HUES6 (cell line): ENCODE measurements around the gene APOL3.
"Not testable (repeated sequence)": the region's sequence is repeated elsewhere in the genome, so short reads cannot be mapped to it uniquely, and the experiment has no call there.

Source experiments
- H3K27ac ChIP-seq: 2 replicates; pipeline ENCODE4 v1.7.0; 2013; ENCODE audit warnings: low read depth, mild to moderate bottlenecking, low read length, inconsistent platforms
- H3K27me3 ChIP-seq: 2 replicates; pipeline ENCODE4 v1.6.1; 2013; ENCODE audit warnings: low read length; ENCODE audit not compliant: control insufficient read depth, insufficient read depth
- H3K36me3 ChIP-seq: 2 replicates; pipeline ENCODE4 v1.6.1; 2013; ENCODE audit warnings: low read length; ENCODE audit not compliant: control insufficient read depth, insufficient read depth
- H3K4me1 ChIP-seq: 2 replicates; pipeline ENCODE4 v1.6.1; 2013; ENCODE audit warnings: low read length; ENCODE audit not compliant: control insufficient read depth, insufficient read depth
- H3K4me3 ChIP-seq: 2 replicates; pipeline ENCODE4 v1.5.1; 2013; ENCODE audit warnings: low read depth, low read length
- H3K9ac ChIP-seq: one replicate; pipeline ENCODE4 v1.6.1; 2013; ENCODE audit warnings: mild to moderate bottlenecking, low read length
- H3K9me3 ChIP-seq: 2 replicates; pipeline ENCODE4 v1.6.1; 2013; ENCODE audit warnings: low read depth, low read length; ENCODE audit not compliant: control insufficient read depth, insufficient read depth

Gene APOL3

GRCh38 chr22:36160499-36160942 is at the start of gene APOL3:
TSS of gene APOL3 (minus strand) at chr22:36160755. CDS start at chr22:36149055, 11,700 bp downstream.
- no peak within 1 kb of the TSS for H3K9ac ChIP-seq
- H3K9me3 ChIP-seq, result no peaks in the 10 kb centered on the region
- peaks cover 27% of the 10 kb centered on the region for H3K4me1 ChIP-seq
- no peak within 1 kb of the TSS for H3K4me3 ChIP-seq
- no peak within 1 kb of the TSS for H3K27ac ChIP-seq
- no peaks in the 10 kb centered on the region for H3K27me3 ChIP-seq
- no peaks in the 10 kb centered on the region for H3K36me3 ChIP-seq

- Histone ChIP-seq H3K9me3 (peaks cover 28% of the 10 kb centered on the region), H3K4me3 (no peak overlapping the region), H3K27ac (no peak overlapping the region), H3K36me3 (no peaks in the 10 kb centered on the region), H3K9ac (no peak overlapping the region), H3K27me3 (no peaks in the 10 kb centered on the region; the same call in 1 of the 2 replicates), H3K4me1 (no peaks in the 10 kb centered on the region)
Measured at GRCh38 chr22:36210224-36210623, 49.7 kb upstream of the APOL3 start.

- not testable (repeated sequence) for H3K4me1 ChIP-seq, H3K27ac ChIP-seq, H3K27me3 ChIP-seq, H3K36me3 ChIP-seq, H3K9ac ChIP-seq, H3K4me3 ChIP-seq
- H3K9me3 ChIP-seq, result peaks cover 28% of the 10 kb centered on the region
Measured at GRCh38 chr22:36209488-36209908, 48.9 kb upstream of the APOL3 start.

- Histone ChIP-seq H3K36me3 (no peaks in the 10 kb centered on the region), H3K27me3 (no peaks in the 10 kb centered on the region), H3K9ac (no peak overlapping the region), H3K27ac (no peak overlapping the region), H3K9me3 (peaks cover 28% of the 10 kb centered on the region), H3K4me1 (no peaks in the 10 kb centered on the region), H3K4me3 (no peak overlapping the region)
Measured at GRCh38 chr22:36208914-36209313, 48.4 kb upstream of the APOL3 start.

GRCh38 chr22:36208162-36208765 is 47.7 kb upstream of the APOL3 start:
- H3K9ac ChIP-seq, result no peak overlapping the region
- H3K27me3 ChIP-seq, result no peaks in the 10 kb centered on the region
- H3K36me3 ChIP-seq, result no peaks in the 10 kb centered on the region
- H3K4me3 ChIP-seq, result no peak overlapping the region
- H3K9me3 ChIP-seq, result peaks cover 28% of the 10 kb centered on the region
- no peaks in the 10 kb centered on the region for H3K4me1 ChIP-seq
- no peak overlapping the region for H3K27ac ChIP-seq

- Histone ChIP-seq H3K9ac (no peak overlapping the region), H3K4me1 (no peaks in the 10 kb centered on the region), H3K9me3 (peaks cover 25% of the 10 kb centered on the region), H3K27me3 (no peaks in the 10 kb centered on the region; the same call in 1 of the 2 replicates), H3K27ac (no peak overlapping the region), H3K4me3 (no peak overlapping the region), H3K36me3 (no peaks in the 10 kb centered on the region)
Measured at GRCh38 chr22:36206255-36206654, 45.7 kb upstream of the APOL3 start.

- not testable (repeated sequence) for H3K27ac ChIP-seq, H3K27me3 ChIP-seq, H3K9ac ChIP-seq, H3K4me1 ChIP-seq, H3K4me3 ChIP-seq, H3K36me3 ChIP-seq
- peaks cover 20% of the 10 kb centered on the region for H3K9me3 ChIP-seq
Measured at GRCh38 chr22:36205573-36205972, 45.0 kb upstream of the APOL3 start.

- H3K4me3 ChIP-seq, result no peak overlapping the region
- no peaks in the 10 kb centered on the region for H3K4me1 ChIP-seq
- H3K36me3 ChIP-seq, result no peaks in the 10 kb centered on the region
- peaks cover 13% of the 10 kb centered on the region for H3K9me3 ChIP-seq
- no peak overlapping the region for H3K27ac ChIP-seq
- no peaks in the 10 kb centered on the region; the same call in 1 of the 2 replicates for H3K27me3 ChIP-seq
- H3K9ac ChIP-seq, result no peak overlapping the region
Measured at GRCh38 chr22:36204632-36205015, 44.1 kb upstream of the APOL3 start.

GRCh38 chr22:36204001-36204631 is 43.6 kb upstream of the APOL3 start:
- H3K4me1 ChIP-seq, result no peaks in the 10 kb centered on the region
- H3K27ac ChIP-seq, result no peak overlapping the region
- H3K9me3 ChIP-seq, result peaks cover 9% of the 10 kb centered on the region
- no peak overlapping the region for H3K4me3 ChIP-seq
- H3K27me3 ChIP-seq, result no peaks in the 10 kb centered on the region; the same call in 1 of the 2 replicates
- H3K9ac ChIP-seq, result no peak overlapping the region
- no peaks in the 10 kb centered on the region for H3K36me3 ChIP-seq

- H3K9ac ChIP-seq, H3K9me3 ChIP-seq, H3K27me3 ChIP-seq, H3K27ac ChIP-seq, H3K4me1 ChIP-seq, H3K4me3 ChIP-seq, H3K36me3 ChIP-seq: not testable (repeated sequence)
Measured at GRCh38 chr22:36203441-36203840, 42.9 kb upstream of the APOL3 start.

- not testable (repeated sequence) for H3K27ac ChIP-seq, H3K9ac ChIP-seq, H3K4me1 ChIP-seq, H3K4me3 ChIP-seq, H3K36me3 ChIP-seq, H3K9me3 ChIP-seq, H3K27me3 ChIP-seq
Measured at GRCh38 chr22:36202906-36203305, 42.4 kb upstream of the APOL3 start.
